HepG2 (cell line): ENCODE data around the gene ZNF217. TPM values are rescaled to one million over a fixed set of nuclear protein-coding genes. Genes with fewer than 3 reads are reported as not detected.
"Not testable (repeated sequence)": the region's sequence is repeated elsewhere in the genome, so short reads cannot be mapped to it uniquely, and the experiment has no call there.

Experiments used
- ATAC-seq: fragments of 200-7000 bp; cut with Tn5 transposase; 3 replicates; pipeline ENCODE4 v1.9.1; 2020; ENCODE audit warnings: mild to moderate bottlenecking, moderate library complexity
- BruUV-seq: library from RNA; stranded (reverse); fragments of 400-500 nt; replicated peaks from 2 replicates; lab custom pipeline; 2021; lab: Mats Ljungman, UMichigan
- CTCF ChIA-PET: fragments of 300-600 bp; formaldehyde crosslinking; extraction: SDS; loops from one replicate; lab custom pipeline; 2021; ENCODE audit warnings: low total read pairs, inconsistent platforms, low intra/inter-chr PET ratio; lab: Yijun Ruan, JAX
- POLR2A ChIA-PET: fragments of 350-600 bp; sonication (Branson Sonifier 250); formaldehyde crosslinking; loops from one replicate; lab custom pipeline; 2020; ENCODE audit warnings: antibody characterized with exemption, inconsistent platforms; lab: Yijun Ruan, JAX
- DNase-seq: peaks from one replicate; pipeline ENCODE4 v3.0.0-alpha.2; 2015; ENCODE audit warnings: low spot score
- FAIRE-seq: peaks from 3 replicates; lab custom pipeline; 2011; peaks lifted over from hg19 to GRCh38; lab: Jason Lieb, UNC
- H2AFZ ChIP-seq: one replicate; pipeline ENCODE4 v1.6.1; 2011; ENCODE audit warnings: low read length, inconsistent platforms
- H3K27ac ChIP-seq: fragments of 300-600 bp; 3 replicates; pipeline ENCODE4 v1.8.0; 2011; ENCODE audit warnings: mixed run types, mild to moderate bottlenecking, mixed read lengths, low read length, inconsistent platforms; ENCODE audit not compliant: insufficient read depth; ENCODE audit errors: extremely low read length
- H3K27me3 ChIP-seq, 2 experiments: fragments of 200-600 bp in 1 of 2; 2 replicates in 1 of 2; 3 replicates in 1 of 2; pipeline versions ENCODE4 v1.6.0 to v1.8.0; 2011; ENCODE audit warnings: low read length in 2 of 2, mild to moderate bottlenecking in 2 of 2, moderate library complexity in 2 of 2, inconsistent platforms in 1 of 2; ENCODE audit not compliant: insufficient read depth in 2 of 2, control insufficient read depth in 1 of 2
- H3K36me3 ChIP-seq, 2 experiments: fragments of 200-600 bp in 1 of 2; replicated peaks in 1 of 2; 2 replicates in 1 of 2; 3 replicates in 1 of 2; pipeline versions ENCODE4 v1.5.1 to v1.8.0; 2011; ENCODE audit warnings: low read length in 2 of 2, inconsistent platforms in 1 of 2; ENCODE audit not compliant: insufficient read depth in 2 of 2, control insufficient read depth in 1 of 2
- H3K4me1 ChIP-seq: 2 replicates; pipeline ENCODE4 v1.5.1; 2012; ENCODE audit warnings: low read length, inconsistent platforms; ENCODE audit not compliant: insufficient read depth
- H3K4me2 ChIP-seq: 2 replicates; pipeline ENCODE4 v1.6.0; 2011; ENCODE audit warnings: low read depth, low read length, inconsistent platforms
- H3K4me3 ChIP-seq, 3 experiments: fragments of 200-600 bp in 1 of 3; sonication (generic), shearing (Covaris generic) in 1 of 3; replicated peaks in 1 of 3; 2 replicates each; pipeline ENCODE4 v1.5.1; 2011 to 2016; ENCODE audit warnings: low read length in 3 of 3, inconsistent platforms in 2 of 3, low read depth in 2 of 3, mild to moderate bottlenecking in 2 of 3, control low read depth in 1 of 3, mixed read lengths in 1 of 3; ENCODE audit not compliant: insufficient read depth in 1 of 3
- H3K79me2 ChIP-seq: one replicate; pipeline ENCODE4 v1.6.1; 2011; ENCODE audit warnings: low read length, inconsistent platforms; ENCODE audit not compliant: insufficient read depth
- H3K9ac ChIP-seq: 2 replicates; pipeline ENCODE4 v1.6.0; 2011; ENCODE audit warnings: mild to moderate bottlenecking, low read depth, low read length, inconsistent platforms; ENCODE audit not compliant: insufficient read depth
- H3K9me3 ChIP-seq: 2 replicates; pipeline ENCODE4 v1.5.1; 2012; ENCODE audit warnings: mild to moderate bottlenecking, low read length
- H4K20me1 ChIP-seq: 2 replicates; pipeline ENCODE4 v1.6.0; 2011; ENCODE audit warnings: inconsistent platforms, mild to moderate bottlenecking, low read length, moderate library complexity; ENCODE audit not compliant: insufficient read depth
- KDM6A ChIP-seq: IDR thresholded peaks from 2 replicates; pipeline ENCODE4 v1.6.1; 2016; ENCODE audit warnings: low read depth
- MTF2 ChIP-seq: sonication (generic); formaldehyde crosslinking; IDR thresholded peaks from 2 replicates; pipeline ENCODE4 v1.5.0; 2020; ENCODE audit warnings: missing genetic modification reagents, borderline replicate concordance
- NCOA2 ChIP-seq: sonication (generic); formaldehyde crosslinking; IDR thresholded peaks from 2 replicates; pipeline ENCODE4 v1.8.0; 2022; ENCODE audit warnings: inconsistent platforms
- SKI ChIP-seq: fragments of 450-650 bp; IDR thresholded peaks from one replicate; pipeline ENCODE4 v1.6.1; 2018; ENCODE audit warnings: mild to moderate bottlenecking; ENCODE audit not compliant: partially characterized antibody
- SNAI1 ChIP-seq: sonication (generic); formaldehyde crosslinking; IDR thresholded peaks from 2 replicates; pipeline ENCODE4 v1.5.0; 2020; ENCODE audit warnings: mild to moderate bottlenecking, missing genetic modification reagents, borderline replicate concordance
- TAF1 ChIP-seq: sonication (generic); formaldehyde crosslinking; IDR thresholded peaks from 2 replicates; pipeline ENCODE4 v1.4.0; 2020; ENCODE audit warnings: missing genetic modification reagents
- YEATS2 ChIP-seq: sonication (generic); formaldehyde crosslinking; IDR thresholded peaks from 2 replicates; pipeline ENCODE4 v1.4.0; 2020; ENCODE audit warnings: missing genetic modification reagents, borderline replicate concordance
- ZSCAN5A ChIP-seq: sonication (generic); formaldehyde crosslinking; IDR thresholded peaks from 2 replicates; pipeline ENCODE4 v1.8.0; 2022; ENCODE audit warnings: mild to moderate bottlenecking, missing genetic modification reagents, borderline replicate concordance
- WGBS: methylation state at CpG from one replicate; pipeline ENCODE4 v1.1.6; 2017; ENCODE audit warnings: low lambda C conversion rate; 5-methylcytosine and 5-hydroxymethylcytosine counted together
- in situ Hi-C: cut with HindIII; loops from 2 replicates; pipeline ENCODE4 v1.10.0; 2017; ENCODE audit warnings: low pct_unique_long_range_greater_than_20kb; ENCODE audit not compliant: extremely low pct_ligation_motif_present
- intact Hi-C: fragments of 100-400 bp; cut with micrococcal nuclease; formaldehyde crosslinking; loops from one replicate; pipeline ENCODE4 v1.10.0; 2022; ENCODE audit not compliant: unreplicated experiment
- polyA plus RNA-seq, 8 experiments: library from polyadenylated mRNA; depleted of rRNA in 3 of 8; stranded (reverse) in 7 of 8; unstranded in 1 of 8; fragments of >200 nt; fragmentation: Illumina TruSeq in 4 of 8; extraction: Trizol in 4 of 8; gene quantifications; 2 replicates each; pipeline versions ENCODE4 v1.2.1 to v1.2.3, GENCODE V29; 2011 to 2016; ENCODE audit warnings: low read depth in 4 of 8, missing spikeins in 1 of 8, mixed read lengths in 1 of 8; ENCODE audit not compliant: insufficient read depth in 1 of 8
- total RNA-seq, 5 experiments: library from RNA; depleted of rRNA; stranded (reverse); fragments of >200 nt; fragmentation: Illumina TruSeq; extraction: Trizol; gene quantifications; 2 replicates each; pipeline ENCODE4 v1.2.3, GENCODE V29; 2016; ENCODE audit warnings: low read depth in 1 of 5
- TF ChIP-seq, protein P1 (sequence below): sonication (generic); formaldehyde crosslinking; IDR thresholded peaks from 2 replicates; pipeline ENCODE4 v1.5.1; 2020; ENCODE audit warnings: mild to moderate bottlenecking, moderate library complexity, missing genetic modification reagents
- TF ChIP-seq, protein P2 (sequence below): sonication (generic); formaldehyde crosslinking; IDR thresholded peaks from 2 replicates; pipeline ENCODE4 v1.4.0; 2020; ENCODE audit warnings: missing genetic modification reagents, borderline replicate concordance
- TF ChIP-seq, protein P3 (sequence below): sonication (generic); formaldehyde crosslinking; conservative IDR thresholded peaks from 2 replicates; pipeline ENCODE4 v1.4.0; 2020; ENCODE audit warnings: mild to moderate bottlenecking, missing genetic modification reagents, moderate library complexity

The ZNF217 gene
- total and polyA plus RNA-seq, 2 of the 13 experiments (the other 11 are each of a cell fraction or from before 2014, with no cell fraction given) = 22.3 to 29.8 TPM

DNA sequence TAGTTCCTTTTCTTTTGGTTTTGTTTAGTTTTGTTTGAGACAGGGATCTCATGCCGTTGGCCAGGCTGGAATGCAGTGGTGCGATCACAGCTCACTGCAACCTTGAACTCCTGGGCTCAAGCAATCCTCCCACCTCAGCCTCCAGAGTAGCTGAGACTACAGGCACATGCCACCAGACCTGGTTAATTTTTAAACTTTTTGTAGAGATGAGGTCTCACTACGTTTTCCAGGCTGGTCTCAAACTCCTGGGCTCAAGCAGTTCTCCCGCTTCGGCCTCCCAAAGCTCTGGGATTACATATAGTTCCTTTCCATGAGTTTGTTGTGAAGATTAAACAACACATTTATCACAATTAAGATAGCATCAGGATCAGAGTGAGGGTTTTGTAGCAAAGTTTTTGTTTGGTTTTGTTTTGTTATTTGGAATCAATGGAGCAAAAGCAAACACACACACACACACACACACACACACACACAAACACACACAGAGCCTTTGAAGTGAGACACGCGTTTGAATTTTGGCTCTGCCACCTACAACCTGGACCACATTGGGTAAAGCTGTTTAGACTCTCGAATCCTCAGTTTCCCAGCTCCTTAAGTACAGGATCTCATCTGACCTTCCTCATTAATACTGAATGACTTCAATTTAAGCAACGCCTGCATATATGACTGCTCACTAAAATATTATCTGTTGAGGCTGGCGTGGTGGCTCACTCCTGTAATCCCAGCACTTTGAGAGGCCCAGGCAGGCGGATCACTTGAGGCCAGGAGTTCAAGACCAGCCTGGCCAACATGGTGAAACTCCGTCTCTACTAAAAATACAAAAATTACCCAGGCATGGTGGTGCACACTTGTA lies 41.7 kb downstream of the ZNF217 start:
- DNase-seq = peak; percentile 89
- H4K20me1 ChIP-seq, H3K27me3 ChIP-seq, H3K79me2 ChIP-seq, H3K9me3 ChIP-seq, H2AFZ ChIP-seq, CTCF ChIA-PET, BruUV-seq, in situ Hi-C loops, H3K36me3 ChIP-seq: not testable (repeated sequence)
- peak overlapping the region in 2 of 3 experiments; percentile 27 to 51; a peak in 3 of 6 replicates for H3K4me3 ChIP-seq
- POLR2A ChIA-PET = interaction anchor here (0.8 to 2.1 kb wide), 19 partner anchors 8 to 516 kb away, joined by 3 to 12 read pairs (median 4); no protein-coding TSS in a partner anchor
- H3K4me1 ChIP-seq = peaks cover 84% of the 10 kb centered on the region
- H3K27ac ChIP-seq = peak overlapping the region; percentile 73
- peak overlapping the region; percentile 68 for H3K4me2 ChIP-seq
- FAIRE-seq = peak; percentile 98
- 30% methylated on average over 12 of the region's 12 CpGs for WGBS
- intact Hi-C loops = loop anchor here (1.0 kb wide), 1 partner anchor 388 kb away; no protein-coding TSS in a partner anchor
- H3K9ac ChIP-seq = peak overlapping the region; percentile 19; the same call in 1 of the 2 replicates
- peak; percentile 82 for ATAC-seq
- peak; percentile 84 for TF ChIP-seq KDM6A (CRISPR knock-in tag)
- peak; percentile 85 for TF ChIP-seq NCOA2
- TF ChIP-seq, protein P1, sequence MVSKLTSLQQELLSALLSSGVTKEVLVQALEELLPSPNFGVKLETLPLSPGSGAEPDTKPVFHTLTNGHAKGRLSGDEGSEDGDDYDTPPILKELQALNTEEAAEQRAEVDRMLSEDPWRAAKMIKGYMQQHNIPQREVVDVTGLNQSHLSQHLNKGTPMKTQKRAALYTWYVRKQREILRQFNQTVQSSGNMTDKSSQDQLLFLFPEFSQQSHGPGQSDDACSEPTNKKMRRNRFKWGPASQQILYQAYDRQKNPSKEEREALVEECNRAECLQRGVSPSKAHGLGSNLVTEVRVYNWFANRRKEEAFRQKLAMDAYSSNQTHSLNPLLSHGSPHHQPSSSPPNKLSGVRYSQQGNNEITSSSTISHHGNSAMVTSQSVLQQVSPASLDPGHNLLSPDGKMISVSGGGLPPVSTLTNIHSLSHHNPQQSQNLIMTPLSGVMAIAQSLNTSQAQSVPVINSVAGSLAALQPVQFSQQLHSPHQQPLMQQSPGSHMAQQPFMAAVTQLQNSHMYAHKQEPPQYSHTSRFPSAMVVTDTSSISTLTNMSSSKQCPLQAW (CRISPR knock-in tag) = peak; percentile 99
- peak; percentile 46 for TF ChIP-seq SKI
- peak; percentile 88; the same call in 1 of the 2 replicates for TF ChIP-seq ZSCAN5A
- peak; percentile 84; the same call in 1 of the 2 replicates for TF ChIP-seq MTF2 (CRISPR knock-in tag)
- TF ChIP-seq TAF1 (CRISPR knock-in tag) = peak; percentile 70
- TF ChIP-seq, protein P2, sequence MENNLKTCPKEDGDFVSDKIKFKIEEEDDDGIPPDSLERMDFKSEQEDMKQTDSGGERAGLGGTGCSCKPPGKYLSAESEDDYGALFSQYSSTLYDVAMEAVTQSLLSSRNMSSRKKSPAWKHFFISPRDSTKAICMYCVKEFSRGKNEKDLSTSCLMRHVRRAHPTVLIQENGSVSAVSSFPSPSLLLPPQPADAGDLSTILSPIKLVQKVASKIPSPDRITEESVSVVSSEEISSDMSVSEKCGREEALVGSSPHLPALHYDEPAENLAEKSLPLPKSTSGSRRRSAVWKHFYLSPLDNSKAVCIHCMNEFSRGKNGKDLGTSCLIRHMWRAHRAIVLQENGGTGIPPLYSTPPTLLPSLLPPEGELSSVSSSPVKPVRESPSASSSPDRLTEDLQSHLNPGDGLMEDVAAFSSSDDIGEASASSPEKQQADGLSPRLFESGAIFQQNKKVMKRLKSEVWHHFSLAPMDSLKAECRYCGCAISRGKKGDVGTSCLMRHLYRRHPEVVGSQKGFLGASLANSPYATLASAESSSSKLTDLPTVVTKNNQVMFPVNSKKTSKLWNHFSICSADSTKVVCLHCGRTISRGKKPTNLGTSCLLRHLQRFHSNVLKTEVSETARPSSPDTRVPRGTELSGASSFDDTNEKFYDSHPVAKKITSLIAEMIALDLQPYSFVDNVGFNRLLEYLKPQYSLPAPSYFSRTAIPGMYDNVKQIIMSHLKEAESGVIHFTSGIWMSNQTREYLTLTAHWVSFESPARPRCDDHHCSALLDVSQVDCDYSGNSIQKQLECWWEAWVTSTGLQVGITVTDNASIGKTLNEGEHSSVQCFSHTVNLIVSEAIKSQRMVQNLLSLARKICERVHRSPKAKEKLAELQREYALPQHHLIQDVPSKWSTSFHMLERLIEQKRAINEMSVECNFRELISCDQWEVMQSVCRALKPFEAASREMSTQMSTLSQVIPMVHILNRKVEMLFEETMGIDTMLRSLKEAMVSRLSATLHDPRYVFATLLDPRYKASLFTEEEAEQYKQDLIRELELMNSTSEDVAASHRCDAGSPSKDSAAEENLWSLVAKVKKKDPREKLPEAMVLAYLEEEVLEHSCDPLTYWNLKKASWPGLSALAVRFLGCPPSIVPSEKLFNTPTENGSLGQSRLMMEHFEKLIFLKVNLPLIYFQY (CRISPR knock-in tag) = peak; percentile 41; the same call in 1 of the 2 replicates
- peak; percentile 68; the same call in 1 of the 2 replicates for TF ChIP-seq YEATS2
- TF ChIP-seq SNAI1 (CRISPR knock-in tag) = 0 out of 2 replicates have a peak, but pooled peaks have one; percentile 47
- TF ChIP-seq, protein P3, sequence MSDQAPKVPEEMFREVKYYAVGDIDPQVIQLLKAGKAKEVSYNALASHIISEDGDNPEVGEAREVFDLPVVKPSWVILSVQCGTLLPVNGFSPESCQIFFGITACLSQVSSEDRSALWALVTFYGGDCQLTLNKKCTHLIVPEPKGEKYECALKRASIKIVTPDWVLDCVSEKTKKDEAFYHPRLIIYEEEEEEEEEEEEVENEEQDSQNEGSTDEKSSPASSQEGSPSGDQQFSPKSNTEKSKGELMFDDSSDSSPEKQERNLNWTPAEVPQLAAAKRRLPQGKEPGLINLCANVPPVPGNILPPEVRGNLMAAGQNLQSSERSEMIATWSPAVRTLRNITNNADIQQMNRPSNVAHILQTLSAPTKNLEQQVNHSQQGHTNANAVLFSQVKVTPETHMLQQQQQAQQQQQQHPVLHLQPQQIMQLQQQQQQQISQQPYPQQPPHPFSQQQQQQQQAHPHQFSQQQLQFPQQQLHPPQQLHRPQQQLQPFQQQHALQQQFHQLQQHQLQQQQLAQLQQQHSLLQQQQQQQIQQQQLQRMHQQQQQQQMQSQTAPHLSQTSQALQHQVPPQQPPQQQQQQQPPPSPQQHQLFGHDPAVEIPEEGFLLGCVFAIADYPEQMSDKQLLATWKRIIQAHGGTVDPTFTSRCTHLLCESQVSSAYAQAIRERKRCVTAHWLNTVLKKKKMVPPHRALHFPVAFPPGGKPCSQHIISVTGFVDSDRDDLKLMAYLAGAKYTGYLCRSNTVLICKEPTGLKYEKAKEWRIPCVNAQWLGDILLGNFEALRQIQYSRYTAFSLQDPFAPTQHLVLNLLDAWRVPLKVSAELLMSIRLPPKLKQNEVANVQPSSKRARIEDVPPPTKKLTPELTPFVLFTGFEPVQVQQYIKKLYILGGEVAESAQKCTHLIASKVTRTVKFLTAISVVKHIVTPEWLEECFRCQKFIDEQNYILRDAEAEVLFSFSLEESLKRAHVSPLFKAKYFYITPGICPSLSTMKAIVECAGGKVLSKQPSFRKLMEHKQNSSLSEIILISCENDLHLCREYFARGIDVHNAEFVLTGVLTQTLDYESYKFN (CRISPR knock-in tag) = peak; percentile 92
